ENCODE results near the gene SIK2. TPM values are rescaled to one million over a fixed set of nuclear protein-coding genes. Genes with fewer than 3 reads are reported as not detected.

The SIK2 gene
- total and polyA plus RNA-seq, 2 donors from 2014 or later = 6.4 to 40.1 TPM

DNA sequence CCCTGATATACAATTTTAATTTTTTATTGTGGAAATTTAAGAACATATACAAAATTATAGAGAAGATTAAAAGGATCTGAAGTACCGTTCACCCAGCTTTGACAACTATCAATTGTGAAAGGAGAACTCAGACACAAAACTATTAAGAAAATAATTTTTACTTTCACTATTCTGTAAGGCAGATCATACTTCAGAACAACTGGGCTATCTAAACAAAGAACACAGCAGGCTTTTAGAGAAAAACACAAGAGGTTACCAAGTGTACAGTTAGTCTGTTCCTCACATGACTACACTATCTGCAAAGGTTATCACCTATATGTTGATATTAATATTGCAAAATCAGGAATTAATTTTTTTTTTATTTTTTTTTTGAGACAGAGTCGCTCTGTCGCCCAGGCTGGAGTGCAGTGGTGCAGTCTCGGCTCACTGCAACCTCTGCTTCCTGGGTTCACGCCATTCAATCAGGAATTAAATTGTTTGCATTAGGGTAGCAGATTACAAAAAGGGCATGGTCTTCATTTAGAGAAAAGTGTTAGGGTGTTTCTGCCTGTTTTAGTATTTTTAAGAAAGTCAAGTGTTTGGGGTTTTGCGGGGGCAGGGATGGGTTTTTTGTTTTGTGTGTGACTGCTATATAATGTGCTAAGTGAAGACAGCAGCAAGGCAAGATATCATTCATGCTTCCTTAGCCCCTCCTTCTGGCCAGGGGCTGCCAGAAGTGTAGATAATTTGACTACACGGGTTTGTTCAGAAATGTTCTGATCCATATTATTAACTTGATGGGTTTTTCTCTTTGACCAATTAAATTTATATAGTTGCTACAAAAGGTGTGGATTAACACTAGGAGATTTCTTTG is 27.6 kb upstream of the SIK2 start:
- DNase-seq = no peak
- H3K9me3 ChIP-seq (ENCODE audit: control insufficient read depth in 2 of 3, insufficient read depth in 1 of 3, low read length in 3 of 3) = no peaks in the 10 kb centered on the region
- H3K27me3 ChIP-seq (ENCODE audit: control insufficient read depth, insufficient read depth, low read length) = no peaks in the 10 kb centered on the region
- H3K4me1 ChIP-seq (ENCODE audit: control insufficient read depth in 2 of 3, insufficient read depth in 2 of 3, low read depth in 1 of 3, low read length in 3 of 3) = peaks cover 0 to 10% (median 7%) of the 10 kb centered on the region in 3 donors
- H3K9ac ChIP-seq (ENCODE audit: low read length in 3 of 3) = no peak overlapping the region
- no peak overlapping the region for H3K27ac ChIP-seq (ENCODE audit: low read depth in 2 of 2, low read length in 2 of 2)
- no peak overlapping the region for H3K4me3 ChIP-seq (ENCODE audit: low read length in 3 of 3)
- H3K36me3 ChIP-seq (ENCODE audit: control insufficient read depth in 2 of 3, insufficient read depth in 3 of 3, low read length in 3 of 3) = no peaks in the 10 kb centered on the region
- intact Hi-C loops (cut with DNase I) = no loop called here
- FAIRE-seq = no peak
- TF ChIP-seq, protein P1, sequence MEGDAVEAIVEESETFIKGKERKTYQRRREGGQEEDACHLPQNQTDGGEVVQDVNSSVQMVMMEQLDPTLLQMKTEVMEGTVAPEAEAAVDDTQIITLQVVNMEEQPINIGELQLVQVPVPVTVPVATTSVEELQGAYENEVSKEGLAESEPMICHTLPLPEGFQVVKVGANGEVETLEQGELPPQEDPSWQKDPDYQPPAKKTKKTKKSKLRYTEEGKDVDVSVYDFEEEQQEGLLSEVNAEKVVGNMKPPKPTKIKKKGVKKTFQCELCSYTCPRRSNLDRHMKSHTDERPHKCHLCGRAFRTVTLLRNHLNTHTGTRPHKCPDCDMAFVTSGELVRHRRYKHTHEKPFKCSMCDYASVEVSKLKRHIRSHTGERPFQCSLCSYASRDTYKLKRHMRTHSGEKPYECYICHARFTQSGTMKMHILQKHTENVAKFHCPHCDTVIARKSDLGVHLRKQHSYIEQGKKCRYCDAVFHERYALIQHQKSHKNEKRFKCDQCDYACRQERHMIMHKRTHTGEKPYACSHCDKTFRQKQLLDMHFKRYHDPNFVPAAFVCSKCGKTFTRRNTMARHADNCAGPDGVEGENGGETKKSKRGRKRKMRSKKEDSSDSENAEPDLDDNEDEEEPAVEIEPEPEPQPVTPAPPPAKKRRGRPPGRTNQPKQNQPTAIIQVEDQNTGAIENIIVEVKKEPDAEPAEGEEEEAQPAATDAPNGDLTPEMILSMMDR (IDR thresholded peaks at IDR 0.05; ENCODE audit: borderline replicate concordance, extremely low read depth, insufficient read depth) = no peak

DNA sequence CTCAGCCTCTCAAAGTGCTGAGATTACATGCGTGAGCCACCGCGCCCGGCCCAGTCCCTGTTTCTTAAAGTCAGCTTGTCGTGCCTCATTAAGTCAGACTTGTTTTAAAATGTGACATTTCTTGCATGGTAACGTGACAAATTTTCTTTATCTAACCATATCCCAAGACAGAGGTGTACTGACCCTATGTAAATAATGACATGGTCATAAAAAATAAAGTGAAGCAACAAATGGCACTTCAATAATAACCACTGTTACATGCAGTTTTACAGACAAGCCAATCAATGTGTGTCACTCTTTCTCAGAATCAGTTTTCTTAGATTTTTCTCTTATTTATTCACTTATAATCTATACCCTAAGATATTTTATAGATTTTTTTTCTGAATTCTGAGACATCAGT is 26.5 kb upstream of the SIK2 start:
- Histone ChIP-seq H3K27ac (ENCODE audit: low read depth in 2 of 2, low read length in 2 of 2) (no peak overlapping the region), H3K4me1 (ENCODE audit: control insufficient read depth in 2 of 3, insufficient read depth in 2 of 3, low read depth in 1 of 3, low read length in 3 of 3) (peaks cover 0 to 10% (median 7%) of the 10 kb centered on the region in 3 donors), H3K9ac (ENCODE audit: low read length in 3 of 3) (no peak overlapping the region), H3K36me3 (ENCODE audit: control insufficient read depth in 2 of 3, insufficient read depth in 3 of 3, low read length in 3 of 3) (no peaks in the 10 kb centered on the region), H3K9me3 (ENCODE audit: control insufficient read depth in 2 of 3, insufficient read depth in 1 of 3, low read length in 3 of 3) (no peaks in the 10 kb centered on the region), H3K4me3 (ENCODE audit: low read length in 3 of 3) (no peak overlapping the region), H3K27me3 (ENCODE audit: control insufficient read depth, insufficient read depth, low read length) (no peaks in the 10 kb centered on the region)
- intact Hi-C loops (cut with DNase I) = no loop called here
- TF ChIP-seq, protein P1 (IDR thresholded peaks at IDR 0.05; ENCODE audit: borderline replicate concordance, extremely low read depth, insufficient read depth) = no peak
- DNase-seq (no peak), FAIRE-seq (no peak)

DNA sequence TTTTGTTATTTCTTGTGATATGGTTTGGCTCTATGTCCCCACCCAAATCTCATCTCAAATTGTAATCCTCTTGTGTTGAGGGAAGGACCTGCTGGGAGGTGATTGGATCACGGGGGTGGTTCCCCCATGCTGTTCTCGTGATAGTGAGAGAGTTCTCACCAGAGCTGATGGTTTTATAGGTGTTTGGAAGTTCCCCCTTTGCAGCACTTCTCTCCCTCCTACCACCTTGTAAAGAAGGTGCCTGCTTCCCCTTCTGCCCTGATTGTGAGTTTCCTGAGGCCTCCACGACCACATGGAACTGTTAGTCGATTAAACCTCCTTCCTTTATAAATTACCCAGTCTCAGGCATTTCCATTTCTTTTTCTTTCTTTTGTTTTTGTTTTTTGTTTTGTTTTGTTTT is 24.4 kb upstream of the SIK2 start:
- no peaks in the 10 kb centered on the region for H3K27me3 ChIP-seq (ENCODE audit: control insufficient read depth, insufficient read depth, low read length)
- H3K9me3 ChIP-seq (ENCODE audit: control insufficient read depth in 2 of 3, insufficient read depth in 1 of 3, low read length in 3 of 3) = no peaks in the 10 kb centered on the region
- peaks cover 0 to 2% (median 0%) of the 10 kb centered on the region in 3 donors for H3K4me1 ChIP-seq (ENCODE audit: control insufficient read depth in 2 of 3, insufficient read depth in 2 of 3, low read depth in 1 of 3, low read length in 3 of 3)
- DNase-seq = no peak
- no peaks in the 10 kb centered on the region for H3K36me3 ChIP-seq (ENCODE audit: control insufficient read depth in 2 of 3, insufficient read depth in 3 of 3, low read length in 3 of 3)
- intact Hi-C loops (cut with DNase I) = no loop called here
- FAIRE-seq = no peak
- no peak overlapping the region for H3K9ac ChIP-seq (ENCODE audit: low read length in 3 of 3)
- no peak overlapping the region for H3K27ac ChIP-seq (ENCODE audit: low read depth in 2 of 2, low read length in 2 of 2)
- TF ChIP-seq, protein P1 (IDR thresholded peaks at IDR 0.05; ENCODE audit: borderline replicate concordance, extremely low read depth, insufficient read depth) = no peak
- no peak overlapping the region for H3K4me3 ChIP-seq (ENCODE audit: low read length in 3 of 3)

Data from kidney (tissue), 14 donors.